GM12878 (cell line): Measurements from ENCODE around the gene IQGAP3.

ENCODE experiments used
- CREM ChIP-seq: IDR thresholded peaks from 2 replicates; pipeline ENCODE4 v1.6.1; 2014; ENCODE audit warnings: antibody characterized with exemption, low read depth
- EZH2 ChIP-seq: IDR thresholded peaks from 2 replicates; pipeline ENCODE4 v1.6.1; 2012; ENCODE audit warnings: low read depth, mild to moderate bottlenecking, control low read depth, inconsistent platforms, low read length, borderline replicate concordance; ENCODE audit not compliant: control insufficient read depth
- IKZF1 ChIP-seq: fragments of 450-650 bp; conservative IDR thresholded peaks from 2 replicates; pipeline ENCODE4 v1.6.1; 2017; ENCODE audit warnings: antibody characterized with exemption, mild to moderate bottlenecking
- NFIC ChIP-seq: IDR thresholded peaks from 2 replicates; pipeline ENCODE4 v1.6.1; 2012; ENCODE audit warnings: low read depth, mild to moderate bottlenecking, inconsistent platforms, low read length, moderate library complexity
- PAX5 ChIP-seq: IDR thresholded peaks from 2 replicates; pipeline ENCODE4 v1.6.1; 2011; ENCODE audit warnings: low read depth, low read length, borderline replicate concordance
- POLR2AphosphoS5 ChIP-seq: IDR thresholded peaks from 2 replicates; pipeline ENCODE4 v1.6.1; 2011; ENCODE audit warnings: mild to moderate bottlenecking, low read length, inconsistent platforms
- SMAD1 ChIP-seq: fragments of 450-650 bp; IDR thresholded peaks from 2 replicates; pipeline ENCODE4 v1.6.1; 2018; ENCODE audit warnings: mild to moderate bottlenecking, low read depth; ENCODE audit not compliant: partially characterized antibody
- SMC3 ChIP-seq: IDR thresholded peaks from 2 replicates; pipeline ENCODE4 v1.6.1; 2011; ENCODE audit warnings: low read length, improper control_type of control experiment, borderline replicate concordance
- SPI1 ChIP-seq: IDR thresholded peaks from 2 replicates; pipeline ENCODE4 v1.6.1; 2011; ENCODE audit warnings: low read depth, mild to moderate bottlenecking, low read length, moderate library complexity, borderline replicate concordance; ENCODE audit not compliant: insufficient read depth
- TF ChIP-seq, protein P1 (sequence below): IDR thresholded peaks from 2 replicates; pipeline ENCODE4 v1.6.1; 2012; ENCODE audit warnings: low read length, inconsistent platforms
- TF ChIP-seq, protein P2 (sequence below), 3 experiments: IDR thresholded peaks in 2 of 3; conservative IDR thresholded peaks in 1 of 3; 2 replicates each; pipeline ENCODE4 v1.5.1; 2011; ENCODE audit warnings: low read depth in 3 of 3, low read length in 3 of 3, mild to moderate bottlenecking in 3 of 3, control low read depth in 2 of 3, moderate library complexity in 2 of 3, inconsistent platforms in 1 of 3, mixed read lengths in 1 of 3; ENCODE audit not compliant: control insufficient read depth in 2 of 3, insufficient read depth in 1 of 3; ENCODE audit errors: extremely low read depth in 1 of 3
- TF ChIP-seq, protein P3 (sequence below): IDR thresholded peaks from 2 replicates; pipeline ENCODE4 v1.6.1; 2012; ENCODE audit warnings: mild to moderate bottlenecking, low read depth, low read length
- TF ChIP-seq, protein P4 (sequence below): fragments of 150-350 bp; IDR thresholded peaks from 2 replicates; pipeline ENCODE4 v1.6.1; 2016; ENCODE audit warnings: low read depth, low read length
- TF ChIP-seq, protein P5 (sequence below): IDR thresholded peaks from 2 replicates; pipeline ENCODE4 v1.6.1; 2012; ENCODE audit warnings: low read depth, low read length, improper control_type of control experiment

DNA sequence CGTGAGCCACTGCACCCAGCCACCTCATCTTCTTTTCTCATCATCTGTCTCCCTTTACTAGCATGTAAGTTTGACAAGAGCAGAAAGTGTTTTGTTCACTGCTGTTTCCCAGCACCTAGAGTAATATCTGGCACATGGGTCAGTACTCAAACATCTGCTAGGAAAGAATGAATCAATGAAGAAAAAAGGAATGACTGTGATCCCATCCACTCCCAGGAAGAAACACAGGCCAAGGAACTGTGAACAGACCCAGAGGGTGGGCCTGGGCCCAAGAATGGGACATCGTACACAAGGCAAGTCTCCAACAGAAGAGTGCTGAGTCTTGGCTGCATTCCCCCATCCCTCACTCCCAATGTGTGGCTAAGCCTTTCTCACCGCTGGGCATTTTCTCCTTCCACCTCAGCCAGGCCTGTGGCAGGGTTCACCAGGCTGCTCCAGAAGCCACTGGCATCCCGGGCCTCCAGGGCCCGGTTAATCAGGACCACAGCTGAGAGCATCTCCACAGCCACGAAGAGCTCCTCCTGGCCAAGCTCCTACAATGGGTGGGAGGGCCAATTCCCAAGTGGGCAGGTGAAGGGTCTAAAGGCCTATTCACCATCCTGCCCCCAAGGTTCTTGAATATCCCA lies 18.4 kb downstream of the IQGAP3 start:
- TF ChIP-seq, protein P1, sequence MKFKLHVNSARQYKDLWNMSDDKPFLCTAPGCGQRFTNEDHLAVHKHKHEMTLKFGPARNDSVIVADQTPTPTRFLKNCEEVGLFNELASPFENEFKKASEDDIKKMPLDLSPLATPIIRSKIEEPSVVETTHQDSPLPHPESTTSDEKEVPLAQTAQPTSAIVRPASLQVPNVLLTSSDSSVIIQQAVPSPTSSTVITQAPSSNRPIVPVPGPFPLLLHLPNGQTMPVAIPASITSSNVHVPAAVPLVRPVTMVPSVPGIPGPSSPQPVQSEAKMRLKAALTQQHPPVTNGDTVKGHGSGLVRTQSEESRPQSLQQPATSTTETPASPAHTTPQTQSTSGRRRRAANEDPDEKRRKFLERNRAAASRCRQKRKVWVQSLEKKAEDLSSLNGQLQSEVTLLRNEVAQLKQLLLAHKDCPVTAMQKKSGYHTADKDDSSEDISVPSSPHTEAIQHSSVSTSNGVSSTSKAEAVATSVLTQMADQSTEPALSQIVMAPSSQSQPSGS: no peak
- TF ChIP-seq, protein P2, sequence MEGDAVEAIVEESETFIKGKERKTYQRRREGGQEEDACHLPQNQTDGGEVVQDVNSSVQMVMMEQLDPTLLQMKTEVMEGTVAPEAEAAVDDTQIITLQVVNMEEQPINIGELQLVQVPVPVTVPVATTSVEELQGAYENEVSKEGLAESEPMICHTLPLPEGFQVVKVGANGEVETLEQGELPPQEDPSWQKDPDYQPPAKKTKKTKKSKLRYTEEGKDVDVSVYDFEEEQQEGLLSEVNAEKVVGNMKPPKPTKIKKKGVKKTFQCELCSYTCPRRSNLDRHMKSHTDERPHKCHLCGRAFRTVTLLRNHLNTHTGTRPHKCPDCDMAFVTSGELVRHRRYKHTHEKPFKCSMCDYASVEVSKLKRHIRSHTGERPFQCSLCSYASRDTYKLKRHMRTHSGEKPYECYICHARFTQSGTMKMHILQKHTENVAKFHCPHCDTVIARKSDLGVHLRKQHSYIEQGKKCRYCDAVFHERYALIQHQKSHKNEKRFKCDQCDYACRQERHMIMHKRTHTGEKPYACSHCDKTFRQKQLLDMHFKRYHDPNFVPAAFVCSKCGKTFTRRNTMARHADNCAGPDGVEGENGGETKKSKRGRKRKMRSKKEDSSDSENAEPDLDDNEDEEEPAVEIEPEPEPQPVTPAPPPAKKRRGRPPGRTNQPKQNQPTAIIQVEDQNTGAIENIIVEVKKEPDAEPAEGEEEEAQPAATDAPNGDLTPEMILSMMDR (IDR thresholded peaks at IDR 0.05 in 2 of 3, conservative IDR thresholded peaks at IDR 0.05 in 1 of 3; ENCODE audit: control insufficient read depth in 2 of 3, extremely low read depth in 1 of 3, insufficient read depth in 1 of 3, low read depth in 3 of 3, low read length in 3 of 3): no peak
- TF ChIP-seq POLR2AphosphoS5: no peak
- TF ChIP-seq SPI1: no peak
- no peak for TF ChIP-seq IKZF1
- no peak for TF ChIP-seq EZH2
- TF ChIP-seq, protein P3, sequence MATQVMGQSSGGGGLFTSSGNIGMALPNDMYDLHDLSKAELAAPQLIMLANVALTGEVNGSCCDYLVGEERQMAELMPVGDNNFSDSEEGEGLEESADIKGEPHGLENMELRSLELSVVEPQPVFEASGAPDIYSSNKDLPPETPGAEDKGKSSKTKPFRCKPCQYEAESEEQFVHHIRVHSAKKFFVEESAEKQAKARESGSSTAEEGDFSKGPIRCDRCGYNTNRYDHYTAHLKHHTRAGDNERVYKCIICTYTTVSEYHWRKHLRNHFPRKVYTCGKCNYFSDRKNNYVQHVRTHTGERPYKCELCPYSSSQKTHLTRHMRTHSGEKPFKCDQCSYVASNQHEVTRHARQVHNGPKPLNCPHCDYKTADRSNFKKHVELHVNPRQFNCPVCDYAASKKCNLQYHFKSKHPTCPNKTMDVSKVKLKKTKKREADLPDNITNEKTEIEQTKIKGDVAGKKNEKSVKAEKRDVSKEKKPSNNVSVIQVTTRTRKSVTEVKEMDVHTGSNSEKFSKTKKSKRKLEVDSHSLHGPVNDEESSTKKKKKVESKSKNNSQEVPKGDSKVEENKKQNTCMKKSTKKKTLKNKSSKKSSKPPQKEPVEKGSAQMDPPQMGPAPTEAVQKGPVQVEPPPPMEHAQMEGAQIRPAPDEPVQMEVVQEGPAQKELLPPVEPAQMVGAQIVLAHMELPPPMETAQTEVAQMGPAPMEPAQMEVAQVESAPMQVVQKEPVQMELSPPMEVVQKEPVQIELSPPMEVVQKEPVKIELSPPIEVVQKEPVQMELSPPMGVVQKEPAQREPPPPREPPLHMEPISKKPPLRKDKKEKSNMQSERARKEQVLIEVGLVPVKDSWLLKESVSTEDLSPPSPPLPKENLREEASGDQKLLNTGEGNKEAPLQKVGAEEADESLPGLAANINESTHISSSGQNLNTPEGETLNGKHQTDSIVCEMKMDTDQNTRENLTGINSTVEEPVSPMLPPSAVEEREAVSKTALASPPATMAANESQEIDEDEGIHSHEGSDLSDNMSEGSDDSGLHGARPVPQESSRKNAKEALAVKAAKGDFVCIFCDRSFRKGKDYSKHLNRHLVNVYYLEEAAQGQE: no peak
- no peak for TF ChIP-seq NFIC
- TF ChIP-seq, protein P4, sequence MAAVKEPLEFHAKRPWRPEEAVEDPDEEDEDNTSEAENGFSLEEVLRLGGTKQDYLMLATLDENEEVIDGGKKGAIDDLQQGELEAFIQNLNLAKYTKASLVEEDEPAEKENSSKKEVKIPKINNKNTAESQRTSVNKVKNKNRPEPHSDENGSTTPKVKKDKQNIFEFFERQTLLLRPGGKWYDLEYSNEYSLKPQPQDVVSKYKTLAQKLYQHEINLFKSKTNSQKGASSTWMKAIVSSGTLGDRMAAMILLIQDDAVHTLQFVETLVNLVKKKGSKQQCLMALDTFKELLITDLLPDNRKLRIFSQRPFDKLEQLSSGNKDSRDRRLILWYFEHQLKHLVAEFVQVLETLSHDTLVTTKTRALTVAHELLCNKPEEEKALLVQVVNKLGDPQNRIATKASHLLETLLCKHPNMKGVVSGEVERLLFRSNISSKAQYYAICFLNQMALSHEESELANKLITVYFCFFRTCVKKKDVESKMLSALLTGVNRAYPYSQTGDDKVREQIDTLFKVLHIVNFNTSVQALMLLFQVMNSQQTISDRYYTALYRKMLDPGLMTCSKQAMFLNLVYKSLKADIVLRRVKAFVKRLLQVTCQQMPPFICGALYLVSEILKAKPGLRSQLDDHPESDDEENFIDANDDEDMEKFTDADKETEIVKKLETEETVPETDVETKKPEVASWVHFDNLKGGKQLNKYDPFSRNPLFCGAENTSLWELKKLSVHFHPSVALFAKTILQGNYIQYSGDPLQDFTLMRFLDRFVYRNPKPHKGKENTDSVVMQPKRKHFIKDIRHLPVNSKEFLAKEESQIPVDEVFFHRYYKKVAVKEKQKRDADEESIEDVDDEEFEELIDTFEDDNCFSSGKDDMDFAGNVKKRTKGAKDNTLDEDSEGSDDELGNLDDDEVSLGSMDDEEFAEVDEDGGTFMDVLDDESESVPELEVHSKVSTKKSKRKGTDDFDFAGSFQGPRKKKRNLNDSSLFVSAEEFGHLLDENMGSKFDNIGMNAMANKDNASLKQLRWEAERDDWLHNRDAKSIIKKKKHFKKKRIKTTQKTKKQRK: no peak
- TF ChIP-seq SMC3: no peak
- no peak for TF ChIP-seq SMAD1
- TF ChIP-seq, protein P5, sequence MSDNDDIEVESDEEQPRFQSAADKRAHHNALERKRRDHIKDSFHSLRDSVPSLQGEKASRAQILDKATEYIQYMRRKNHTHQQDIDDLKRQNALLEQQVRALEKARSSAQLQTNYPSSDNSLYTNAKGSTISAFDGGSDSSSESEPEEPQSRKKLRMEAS: no peak
- TF ChIP-seq PAX5: no peak
- no peak for TF ChIP-seq CREM
